T-helper 22 cell (primary cell): Measurements from ENCODE around the gene SLC1A2.
"Not testable (repeated sequence)": the region's sequence is repeated elsewhere in the genome, so short reads cannot be mapped to it uniquely, and the experiment has no call there.

ENCODE experiments used
- DNase-seq: peaks from one replicate; pipeline ENCODE4 v3.0.0-alpha.2; 2020; ENCODE audit warnings: low read depth

SLC1A2 gene

DNA sequence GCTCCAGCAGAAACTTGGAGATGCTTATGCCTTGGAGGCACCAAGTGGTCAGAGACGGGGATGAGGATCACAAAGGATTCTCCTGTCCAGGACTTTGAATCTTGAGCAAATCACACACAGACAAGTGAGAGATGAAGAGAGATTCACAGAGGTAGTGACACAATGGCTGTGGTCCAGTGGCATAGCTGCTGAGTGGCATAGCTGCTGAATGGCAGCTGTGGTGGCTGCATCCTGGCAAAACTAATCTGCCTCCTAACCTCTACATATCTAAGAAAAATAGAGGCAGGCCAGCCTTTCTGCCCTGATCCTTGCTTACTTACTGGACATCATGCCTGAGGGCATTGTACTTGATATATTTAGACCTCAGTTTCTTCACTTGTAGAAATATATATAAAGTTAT lies 177.8 kb downstream of the SLC1A2 start:
- DNase-seq, result no peak

GRCh38 chr11:35241083-35241482 lies 178.3 kb downstream of the SLC1A2 start:
- no peak for DNase-seq

- DNase-seq, result no peak
Observed at GRCh38 chr11:35239471-35240075, 179.8 kb downstream of the SLC1A2 start.

DNA sequence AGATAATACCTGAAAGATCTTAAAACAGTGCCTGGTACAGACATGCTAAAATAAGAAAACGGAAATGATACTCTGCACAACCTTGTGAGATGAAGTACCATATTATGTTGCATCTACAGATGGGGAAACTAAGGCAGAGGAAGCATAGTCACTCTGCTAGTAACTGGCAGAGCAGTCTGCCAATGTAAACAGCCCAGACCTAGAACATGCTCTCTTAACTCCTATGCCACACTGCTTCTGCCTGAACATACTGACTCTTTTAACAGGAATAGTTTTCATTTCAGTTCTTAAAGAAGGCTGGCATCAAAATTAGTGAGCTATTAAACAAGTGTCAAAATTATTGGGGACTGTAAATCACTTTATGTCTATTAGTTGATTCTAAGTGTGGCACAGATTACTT lies 180.5 kb downstream of the SLC1A2 start:
- no peak for DNase-seq

DNA sequence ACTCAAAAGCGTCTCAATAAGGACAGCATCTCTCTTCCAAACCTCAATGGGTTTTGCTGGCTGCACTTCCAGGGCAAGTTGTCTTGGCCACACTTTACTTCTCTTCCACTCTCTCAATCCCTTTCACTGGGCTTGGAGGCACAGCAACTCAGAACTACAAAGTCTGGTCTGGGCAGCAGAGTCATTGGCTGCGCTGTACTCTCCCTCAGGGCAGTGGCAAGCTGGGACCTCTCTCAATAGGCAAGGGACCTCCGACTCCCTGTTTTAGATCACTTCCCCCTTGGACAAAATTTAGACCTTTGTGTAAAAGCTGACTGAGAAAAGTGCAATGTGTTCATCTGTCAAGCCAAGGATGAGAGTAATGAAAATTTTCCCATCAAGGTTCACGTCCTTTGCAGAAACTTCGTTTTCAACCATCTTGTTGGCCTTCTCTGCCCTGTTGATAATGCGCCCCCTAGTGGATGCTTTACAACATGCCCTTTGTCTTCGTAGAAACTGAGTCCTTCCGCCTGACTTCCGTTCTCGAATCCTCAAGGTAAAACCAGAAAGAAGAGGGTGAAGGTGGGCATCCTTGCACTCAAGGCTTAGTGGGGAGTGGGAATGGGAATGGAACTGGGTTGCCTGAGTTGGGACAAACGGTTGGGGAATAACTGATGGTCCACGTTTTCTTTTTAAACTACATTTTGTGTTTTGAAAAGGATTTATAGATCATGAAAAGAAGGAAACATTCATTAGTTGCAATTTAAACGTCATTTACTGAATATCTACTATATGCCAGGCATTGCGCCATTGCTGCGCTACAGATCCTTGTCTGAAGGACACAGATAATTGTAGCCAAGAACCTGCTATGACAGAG lies 181.3 kb downstream of the SLC1A2 start:
- no peak for DNase-seq

- no peak for DNase-seq
Observed at GRCh38 chr11:35237351-35237750, 182.0 kb downstream of the SLC1A2 start.

GRCh38 chr11:35236667-35237003 lies 182.7 kb downstream of the SLC1A2 start:
- no peak for DNase-seq

- DNase-seq, result peak; percentile 72
Observed at GRCh38 chr11:35235936-35236666, 183.3 kb downstream of the SLC1A2 start.

DNA sequence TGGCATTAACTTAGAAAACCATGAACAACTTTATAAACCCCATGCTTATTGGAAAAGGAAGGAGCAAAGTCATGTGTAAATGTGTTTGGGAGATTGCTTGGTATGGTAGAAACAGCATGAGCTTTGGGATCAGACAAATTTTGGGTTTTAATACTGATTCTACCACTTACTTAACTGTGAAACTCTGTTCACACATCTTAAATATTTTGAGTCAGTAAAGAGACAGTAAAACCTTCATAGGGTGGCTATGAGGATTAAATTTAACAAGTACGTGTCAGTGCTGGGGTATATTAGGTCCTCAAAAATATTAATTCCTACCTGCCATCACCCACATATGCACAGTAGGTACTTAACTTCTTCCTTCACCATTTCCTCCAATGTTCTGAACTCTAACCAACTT lies 183.9 kb downstream of the SLC1A2 start:
- DNase-seq, result no peak

GRCh38 chr11:35235157-35235468 lies 184.2 kb downstream of the SLC1A2 start:
- DNase-seq, result no peak

DNA sequence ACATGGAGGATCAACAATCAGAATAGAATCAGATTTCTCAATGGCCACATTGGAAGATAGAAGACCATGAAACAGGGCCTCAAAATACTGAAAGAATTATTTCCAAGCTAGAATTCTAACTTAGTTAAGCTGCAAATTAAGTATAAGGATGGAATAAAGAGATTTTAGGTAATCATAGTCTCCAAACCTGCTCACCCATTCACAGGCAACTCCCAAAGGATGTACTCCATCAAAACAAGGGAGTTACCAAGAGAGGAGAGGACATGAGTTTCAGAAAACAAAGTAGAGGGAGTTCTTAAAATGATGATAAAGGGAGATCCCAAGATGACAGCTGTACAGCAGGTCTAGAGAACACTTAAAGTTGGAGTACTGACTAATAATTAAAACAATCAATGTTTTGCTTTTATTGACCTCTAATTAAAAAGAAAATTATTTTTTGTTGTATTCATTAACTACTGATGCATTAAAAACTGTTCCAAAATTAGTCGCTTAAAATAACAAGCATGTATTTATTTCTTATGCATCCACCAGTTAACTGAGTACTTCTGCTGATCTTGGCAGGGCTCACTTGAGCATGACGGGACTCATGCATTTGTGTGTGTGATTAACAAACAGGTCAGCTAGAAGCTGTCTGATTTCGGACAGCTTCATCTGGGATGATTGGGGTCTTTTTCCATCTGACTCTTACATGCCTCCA lies 184.8 kb downstream of the SLC1A2 start:
- DNase-seq, result no peak

GRCh38 chr11:35233518-35233917 lies 185.8 kb downstream of the SLC1A2 start:
- no peak for DNase-seq

DNA sequence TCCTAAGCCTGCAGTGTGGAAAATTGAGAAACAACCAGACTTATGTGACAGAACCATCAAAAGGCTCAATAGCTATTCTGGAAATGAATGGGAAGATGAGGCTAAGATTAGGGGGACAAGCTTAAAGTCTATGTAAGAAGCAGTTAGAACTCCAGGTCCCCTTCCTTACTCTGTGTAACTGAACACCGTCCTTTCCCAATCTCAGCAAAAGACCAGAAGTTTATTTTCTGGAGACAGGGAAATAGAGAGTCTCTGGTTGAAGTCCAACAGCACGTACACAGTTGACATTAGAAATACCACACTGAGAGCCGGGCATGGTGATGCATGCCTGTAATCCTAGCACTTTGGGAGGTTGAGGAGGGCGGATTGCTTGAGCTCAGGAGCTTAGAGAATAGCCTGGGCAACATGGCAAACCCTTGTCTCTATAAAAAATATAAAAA lies 186.4 kb downstream of the SLC1A2 start:
- DNase-seq, result no peak

DNA sequence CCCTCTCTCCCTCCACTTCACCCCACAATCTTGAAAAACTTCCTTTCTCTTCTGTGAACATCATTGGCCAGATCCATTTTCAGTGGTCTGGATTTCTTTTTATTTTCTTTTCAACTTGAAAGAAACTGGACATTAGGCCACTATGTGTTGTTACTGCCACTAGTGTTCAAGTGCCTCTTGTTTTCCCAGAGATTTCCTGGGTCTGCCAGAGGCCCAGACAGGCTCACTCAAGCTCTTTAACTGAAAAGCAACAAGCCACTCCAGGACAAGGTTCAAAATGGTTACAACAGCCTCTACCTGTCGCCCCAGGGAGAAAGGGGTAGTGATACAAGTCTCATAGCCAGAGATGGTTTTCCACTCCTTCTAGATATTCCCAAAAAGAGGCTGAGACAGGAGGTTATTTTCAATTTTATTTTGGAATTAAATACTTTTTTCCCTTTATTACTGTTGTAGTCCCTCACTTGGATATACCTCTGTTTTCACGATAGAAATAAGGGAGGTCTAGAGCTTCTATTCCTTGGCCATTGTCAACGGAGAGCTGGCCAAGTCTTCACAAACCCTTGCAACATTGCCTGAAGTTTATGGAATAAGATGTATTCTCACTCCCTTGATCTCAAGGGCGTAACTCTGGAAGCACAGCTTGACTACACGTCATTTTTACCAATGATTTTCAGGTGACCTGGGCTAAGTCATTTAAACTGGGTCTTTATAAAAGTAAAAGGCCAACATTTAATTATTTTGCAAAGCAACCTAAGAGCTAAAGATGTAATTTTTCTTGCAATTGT lies 188.1 kb downstream of the SLC1A2 start:
- DNase-seq, result no peak

GRCh38 chr11:35230388-35230787 lies 189.0 kb downstream of the SLC1A2 start:
- DNase-seq, result no peak

DNA sequence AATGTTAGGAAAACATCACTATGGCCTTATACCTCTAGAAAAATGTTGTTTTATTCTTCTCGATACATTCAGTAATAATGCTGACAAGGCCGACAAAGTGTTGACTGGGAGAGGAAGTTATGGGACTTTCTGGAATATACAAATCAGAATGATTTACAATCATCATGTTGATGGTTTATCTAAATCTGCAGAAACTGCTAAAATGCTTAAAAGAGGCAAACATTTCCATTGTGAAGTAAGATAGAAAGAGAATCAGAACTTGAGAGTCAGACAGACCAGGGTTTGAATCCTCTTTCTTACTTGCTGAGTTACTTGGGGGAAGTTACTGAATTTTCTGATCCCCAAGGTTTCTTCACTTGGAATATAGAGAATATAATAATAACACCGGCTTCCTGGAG lies 191.0 kb downstream of the SLC1A2 start:
- DNase-seq, result no peak

DNA sequence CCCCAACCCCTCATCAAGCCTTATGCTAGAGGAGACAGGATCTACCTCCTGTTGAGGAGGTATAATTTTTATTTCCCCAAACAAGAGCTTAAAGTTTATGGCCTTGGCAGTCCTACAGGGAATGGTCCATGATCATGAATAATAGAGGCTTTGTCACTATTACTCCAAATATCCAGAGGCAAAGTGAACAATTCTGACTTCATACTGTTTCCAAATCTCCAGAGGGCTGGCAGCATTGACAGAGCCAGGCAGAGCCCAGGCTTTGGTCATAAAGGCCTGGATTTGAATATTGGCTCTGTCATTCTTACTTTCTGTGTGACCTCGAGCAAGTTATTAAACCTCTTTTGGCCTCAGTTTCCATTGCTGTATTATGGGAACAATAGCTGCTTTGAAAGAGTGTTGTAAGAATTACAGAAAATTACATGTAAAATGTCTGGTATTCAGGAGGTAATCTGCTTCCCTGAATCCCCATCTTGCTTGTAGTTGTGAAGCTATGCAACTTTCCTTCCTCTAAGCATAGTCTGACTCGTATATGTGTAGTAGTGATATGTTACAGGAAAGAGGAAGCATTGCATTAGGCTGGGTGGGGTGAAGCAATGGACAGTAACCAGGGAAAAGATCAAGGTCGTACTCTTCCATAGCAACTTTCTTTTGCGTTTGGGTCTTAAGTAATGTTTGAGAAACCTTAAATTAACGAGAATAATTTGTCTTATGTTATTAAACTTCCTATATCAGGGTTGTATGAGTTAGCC lies 191.6 kb downstream of the SLC1A2 start:
- no peak for DNase-seq

- not testable (repeated sequence) for DNase-seq
Observed at GRCh38 chr11:35226756-35227155, 192.6 kb downstream of the SLC1A2 start.

- DNase-seq, result no peak
Observed at GRCh38 chr11:35225946-35226520, 193.3 kb downstream of the SLC1A2 start.

- DNase-seq, result no peak
Observed at GRCh38 chr11:35223991-35224390, 195.4 kb downstream of the SLC1A2 start.

DNA sequence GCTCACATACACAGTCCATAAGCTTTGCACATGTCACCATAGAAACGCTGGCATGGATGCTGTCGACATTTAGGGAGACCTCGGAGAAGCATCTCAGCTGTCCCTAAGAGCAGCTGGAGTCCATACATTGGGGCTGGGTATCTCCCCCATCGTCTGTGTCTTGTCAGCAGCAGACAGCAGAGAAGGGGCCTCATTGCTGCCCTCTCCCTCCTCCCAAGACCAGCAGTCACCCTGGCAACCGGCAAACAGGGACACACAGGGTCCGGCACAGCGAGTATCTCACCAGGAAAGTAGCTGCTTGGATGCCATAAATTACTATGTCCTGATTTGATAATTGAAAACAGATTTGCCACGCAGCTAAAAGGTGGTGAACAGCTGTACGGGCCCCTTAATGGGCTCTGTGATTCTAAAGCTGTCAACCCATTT lies 196.0 kb downstream of the SLC1A2 start:
- no peak for DNase-seq
